ENCODE results near the gene BRMS1. TPM values are rescaled to one million over a fixed set of nuclear protein-coding genes. Genes with fewer than 3 reads are reported as not detected.

BRMS1 gene
- total RNA-seq, 1 experiment from 2014 or later = 58.1 TPM

- peaks cover 31% of the 10 kb centered on the region for H3K4me1 ChIP-seq
- Mint-ChIP-seq H3K9me3 (ENCODE audit: unreplicated experiment) (peaks cover 15% of the 10 kb centered on the region), H3K36me3 (ENCODE audit: insufficient read depth, unreplicated experiment) (peaks cover 14% of the 10 kb centered on the region), H3K27me3 (ENCODE audit: insufficient read depth, unreplicated experiment) (no peaks in the 10 kb centered on the region), H3K4me3 (ENCODE audit: unreplicated experiment) (no peak within 1 kb of the TSS), H3K4me1 (ENCODE audit: low read depth, unreplicated experiment) (peaks cover 13% of the 10 kb centered on the region), H3K27ac (ENCODE audit: unreplicated experiment) (no peak within 1 kb of the TSS)
- no TSS peak for BruUV-seq (replicated peaks)
- no peak for DNase-seq
- TF ChIP-seq CTCF (IDR thresholded peaks at IDR 0.05; ENCODE audit: insufficient read depth in 1 of 2, low read depth in 1 of 2, low read length in 1 of 2, severe bottlenecking in 1 of 2, unreplicated experiment in 1 of 2) = no peak
- H3K4me3 ChIP-seq (ENCODE audit: low read depth, low read length) = no peak within 1 kb of the TSS
- no peaks in the 10 kb centered on the region for H3K36me3 ChIP-seq (ENCODE audit: control insufficient read depth, insufficient read depth, low read length)
- CTCF ChIA-PET = interaction anchor here (0.6 kb wide), 1 partner anchor 14 kb away, joined by 3 read pairs; no protein-coding TSS in a partner anchor
- peaks cover 11% of the 10 kb centered on the region; the same call in 1 of the 2 replicates for H3K9me3 ChIP-seq
- POLR2A ChIA-PET = interaction anchor here (0.6 kb wide), 1 partner anchor 25 kb away, joined by 3 read pairs; no protein-coding TSS in a partner anchor
- H3K27me3 ChIP-seq (replicated peaks; ENCODE audit: control insufficient read depth, insufficient read depth, low read length) = no peaks in the 10 kb centered on the region
- intact Hi-C loops (cut with micrococcal nuclease; ENCODE audit: unreplicated experiment) = no loop called here
Observed at GRCh38 chr11:66316849-66317251, 28.1 kb downstream of the BRMS1 start, which contains the start of gene CD248. TSS of gene CD248 (minus strand) at chr11:66317044. CDS start at chr11:66317027, 17 bp downstream.

GRCh38 chr11:66315921-66316811 is 28.7 kb downstream of the BRMS1 start:
- no peak for DNase-seq
- ChIA-PET POLR2A (interaction anchor here (0.6 kb wide), 1 partner anchor 26 kb away, joined by 3 read pairs; no protein-coding TSS in a partner anchor), CTCF (interaction anchor here (0.6 kb wide), 2 partner anchors 14 to 48 kb away, joined by 3 to 4 read pairs; no protein-coding TSS in a partner anchor)
- no peaks in the 10 kb centered on the region for H3K27me3 Mint-ChIP-seq (ENCODE audit: insufficient read depth, unreplicated experiment)
- no peak overlapping the region for H3K4me3 ChIP-seq (ENCODE audit: low read depth, low read length)
- H3K4me3 Mint-ChIP-seq (ENCODE audit: unreplicated experiment) = no peak overlapping the region
- H3K4me1 Mint-ChIP-seq (ENCODE audit: low read depth, unreplicated experiment) = peaks cover 13% of the 10 kb centered on the region
- peaks cover 31% of the 10 kb centered on the region for H3K4me1 ChIP-seq
- H3K36me3 Mint-ChIP-seq (ENCODE audit: insufficient read depth, unreplicated experiment) = peaks cover 17% of the 10 kb centered on the region
- BruUV-seq (replicated peaks) = no TSS peak
- peaks cover 7% of the 10 kb centered on the region; the same call in 1 of the 2 replicates for H3K9me3 ChIP-seq
- peaks cover 15% of the 10 kb centered on the region for H3K9me3 Mint-ChIP-seq (ENCODE audit: unreplicated experiment)
- no peaks in the 10 kb centered on the region for H3K27me3 ChIP-seq (replicated peaks; ENCODE audit: control insufficient read depth, insufficient read depth, low read length)
- H3K27ac Mint-ChIP-seq (ENCODE audit: unreplicated experiment) = no peak overlapping the region
- H3K36me3 ChIP-seq (ENCODE audit: control insufficient read depth, insufficient read depth, low read length) = no peaks in the 10 kb centered on the region
- intact Hi-C loops (cut with micrococcal nuclease; ENCODE audit: unreplicated experiment) = no loop called here
- no peak for TF ChIP-seq CTCF (IDR thresholded peaks at IDR 0.05; ENCODE audit: insufficient read depth in 1 of 2, low read depth in 1 of 2, low read length in 1 of 2, severe bottlenecking in 1 of 2, unreplicated experiment in 1 of 2)

GRCh38 chr11:66315498-66315885 is 29.4 kb downstream of the BRMS1 start:
- Histone ChIP-seq H3K27me3 (replicated peaks; ENCODE audit: control insufficient read depth, insufficient read depth, low read length) (no peaks in the 10 kb centered on the region), H3K4me1 (peaks cover 31% of the 10 kb centered on the region), H3K9me3 (peaks cover 7% of the 10 kb centered on the region; the same call in 1 of the 2 replicates), H3K36me3 (ENCODE audit: control insufficient read depth, insufficient read depth, low read length) (no peaks in the 10 kb centered on the region), H3K4me3 (ENCODE audit: low read depth, low read length) (no peak overlapping the region)
- no TSS peak for BruUV-seq (replicated peaks)
- no peak for TF ChIP-seq CTCF (IDR thresholded peaks at IDR 0.05; ENCODE audit: insufficient read depth in 1 of 2, low read depth in 1 of 2, low read length in 1 of 2, severe bottlenecking in 1 of 2, unreplicated experiment in 1 of 2)
- CTCF ChIA-PET = interaction anchor here (0.6 kb wide), 1 partner anchor 48 kb away, joined by 4 read pairs; no protein-coding TSS in a partner anchor
- H3K9me3 Mint-ChIP-seq (ENCODE audit: unreplicated experiment) = peaks cover 15% of the 10 kb centered on the region
- H3K36me3 Mint-ChIP-seq (ENCODE audit: insufficient read depth, unreplicated experiment) = peaks cover 17% of the 10 kb centered on the region
- H3K27ac Mint-ChIP-seq (ENCODE audit: unreplicated experiment) = no peak overlapping the region
- peaks cover 13% of the 10 kb centered on the region for H3K4me1 Mint-ChIP-seq (ENCODE audit: low read depth, unreplicated experiment)
- H3K27me3 Mint-ChIP-seq (ENCODE audit: insufficient read depth, unreplicated experiment) = no peaks in the 10 kb centered on the region
- no peak for DNase-seq
- POLR2A ChIA-PET = no interaction called here
- intact Hi-C loops (cut with micrococcal nuclease; ENCODE audit: unreplicated experiment) = no loop called here
- H3K4me3 Mint-ChIP-seq (ENCODE audit: unreplicated experiment) = no peak overlapping the region

Measured in Caco-2 (cell line).